Suprapubic skin (tissue), 4 donors: Measurements from ENCODE around the gene MFAP3L.

Experiments used
- POLR2A ChIP-seq, 2 donors: fragments of 450-650 bp; IDR thresholded peaks; one replicate each; pipeline ENCODE4 v1.6.1; 2017; ENCODE audit warnings: antibody characterized with exemption in 2 of 2, mild to moderate bottlenecking in 2 of 2, moderate library complexity in 2 of 2
- POLR2AphosphoS5 ChIP-seq, 3 donors: sonication (generic); formaldehyde crosslinking; IDR thresholded peaks; one replicate each; pipeline ENCODE4 v1.6.1; 2017; ENCODE audit warnings: antibody characterized with exemption in 3 of 3
- TF ChIP-seq, protein P1 (sequence below), 2 donors: fragments of 200-600 bp in 1 of 2; fragments of 450-650 bp in 1 of 2; sonication (generic) in 1 of 2; IDR thresholded peaks; one replicate each; pipeline ENCODE4 v1.5.1; 2016 to 2019; ENCODE audit warnings: antibody characterized with exemption in 2 of 2, mild to moderate bottlenecking in 1 of 2, moderate library complexity in 1 of 2

DNA sequence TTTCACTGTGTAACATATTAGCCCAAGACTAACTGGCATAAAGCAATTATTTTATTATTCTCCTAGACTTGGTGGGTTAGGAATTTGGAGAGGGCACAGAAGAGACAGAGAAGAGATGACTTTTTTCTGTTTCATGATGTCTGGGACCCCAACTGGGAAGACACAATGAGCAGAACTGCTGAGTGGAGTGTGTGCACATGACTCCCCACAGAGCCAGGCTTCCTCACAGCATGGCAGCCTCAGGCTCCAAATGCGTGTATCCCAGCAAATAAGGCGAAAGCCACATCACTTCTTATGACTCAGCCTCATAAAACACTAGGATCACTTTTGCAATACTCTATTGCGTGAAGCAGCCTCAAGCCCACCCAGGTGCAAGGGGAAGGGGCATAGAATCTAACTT is 68.4 kb downstream of the MFAP3L start:
- TF ChIP-seq, protein P1, sequence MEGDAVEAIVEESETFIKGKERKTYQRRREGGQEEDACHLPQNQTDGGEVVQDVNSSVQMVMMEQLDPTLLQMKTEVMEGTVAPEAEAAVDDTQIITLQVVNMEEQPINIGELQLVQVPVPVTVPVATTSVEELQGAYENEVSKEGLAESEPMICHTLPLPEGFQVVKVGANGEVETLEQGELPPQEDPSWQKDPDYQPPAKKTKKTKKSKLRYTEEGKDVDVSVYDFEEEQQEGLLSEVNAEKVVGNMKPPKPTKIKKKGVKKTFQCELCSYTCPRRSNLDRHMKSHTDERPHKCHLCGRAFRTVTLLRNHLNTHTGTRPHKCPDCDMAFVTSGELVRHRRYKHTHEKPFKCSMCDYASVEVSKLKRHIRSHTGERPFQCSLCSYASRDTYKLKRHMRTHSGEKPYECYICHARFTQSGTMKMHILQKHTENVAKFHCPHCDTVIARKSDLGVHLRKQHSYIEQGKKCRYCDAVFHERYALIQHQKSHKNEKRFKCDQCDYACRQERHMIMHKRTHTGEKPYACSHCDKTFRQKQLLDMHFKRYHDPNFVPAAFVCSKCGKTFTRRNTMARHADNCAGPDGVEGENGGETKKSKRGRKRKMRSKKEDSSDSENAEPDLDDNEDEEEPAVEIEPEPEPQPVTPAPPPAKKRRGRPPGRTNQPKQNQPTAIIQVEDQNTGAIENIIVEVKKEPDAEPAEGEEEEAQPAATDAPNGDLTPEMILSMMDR (IDR thresholded peaks at IDR 0.05) = no peak
- no peak for TF ChIP-seq POLR2A (IDR thresholded peaks at IDR 0.05)
- no peak for TF ChIP-seq POLR2AphosphoS5 (IDR thresholded peaks at IDR 0.05)
